HEK293T (cell line): ENCODE measurements around the gene MIX23.

Experiments used
- CTCF ChIA-PET: fragments of 350-600 bp; formaldehyde crosslinking; extraction: SDS; loops from one replicate; lab custom pipeline; 2021; ENCODE audit warnings: antibody characterized with exemption, inconsistent platforms; lab: Yijun Ruan, JAX
- POLR2A ChIA-PET: fragments of 350-600 bp; formaldehyde crosslinking; extraction: SDS; loops from one replicate; lab custom pipeline; 2020; ENCODE audit warnings: antibody characterized with exemption, inconsistent platforms; lab: Yijun Ruan, JAX
- DNase-seq: peaks from one replicate; pipeline ENCODE4 v3.0.0; 2012; ENCODE audit warnings: mixed read lengths; ENCODE audit errors: extremely low spot score
- ARNT ChIP-seq: fragments of 450-650 bp; IDR thresholded peaks from 2 replicates; pipeline ENCODE4 v1.6.1; 2017; ENCODE audit warnings: mild to moderate bottlenecking
- BHLHE40 ChIP-seq: fragments of 450-650 bp; IDR thresholded peaks from 2 replicates; pipeline ENCODE4 v1.6.1; 2016; ENCODE audit warnings: mild to moderate bottlenecking, moderate library complexity, borderline replicate concordance
- CTBP1 ChIP-seq: fragments of 450-650 bp; IDR thresholded peaks from 2 replicates; pipeline ENCODE4 v1.6.1; 2016; ENCODE audit warnings: borderline replicate concordance
- ELF4 ChIP-seq: fragments of 450-650 bp; IDR thresholded peaks from 2 replicates; pipeline ENCODE4 v1.6.1; 2017; ENCODE audit warnings: antibody characterized with exemption
- FOXA1 ChIP-seq: fragments of 450-650 bp; IDR thresholded peaks from 2 replicates; pipeline ENCODE4 v1.6.1; 2016; ENCODE audit warnings: mild to moderate bottlenecking
- FOXK2 ChIP-seq: fragments of 450-650 bp; IDR thresholded peaks from 2 replicates; pipeline ENCODE4 v1.6.1; 2016; ENCODE audit warnings: mild to moderate bottlenecking
- FOXM1 ChIP-seq: fragments of 450-650 bp; IDR thresholded peaks from 2 replicates; pipeline ENCODE4 v1.6.1; 2017; ENCODE audit warnings: mild to moderate bottlenecking, borderline replicate concordance
- HDGF ChIP-seq: fragments of 450-650 bp; IDR thresholded peaks from 2 replicates; pipeline ENCODE4 v1.6.1; 2017; ENCODE audit warnings: antibody characterized with exemption, borderline replicate concordance
- L3MBTL2 ChIP-seq: fragments of 450-650 bp; conservative IDR thresholded peaks from 2 replicates; pipeline ENCODE4 v1.6.1; 2016; ENCODE audit warnings: mild to moderate bottlenecking
- LEF1 ChIP-seq: fragments of 450-650 bp; IDR thresholded peaks from 2 replicates; pipeline ENCODE4 v1.6.1; 2017; ENCODE audit warnings: mild to moderate bottlenecking, borderline replicate concordance
- NFRKB ChIP-seq: fragments of 450-650 bp; IDR thresholded peaks from 2 replicates; pipeline ENCODE4 v1.6.1; 2016; ENCODE audit warnings: mild to moderate bottlenecking, moderate library complexity
- PKNOX1 ChIP-seq: fragments of 450-650 bp; IDR thresholded peaks from 2 replicates; pipeline ENCODE4 v1.6.1; 2016
- SP1 ChIP-seq: fragments of 450-650 bp; IDR thresholded peaks from 2 replicates; pipeline ENCODE4 v1.6.1; 2017
- SUZ12 ChIP-seq: fragments of 450-650 bp; IDR thresholded peaks from 2 replicates; pipeline ENCODE4 v1.6.1; 2016; ENCODE audit warnings: mild to moderate bottlenecking
- TARDBP ChIP-seq: fragments of 450-650 bp; IDR thresholded peaks from 2 replicates; pipeline ENCODE4 v1.6.1; 2016
- ZNF384 ChIP-seq: fragments of 450-650 bp; IDR thresholded peaks from 2 replicates; pipeline ENCODE4 v1.6.1; 2016

Gene MIX23

GRCh38 chr3:122343654-122344053 lies 39.4 kb downstream of the MIX23 start:
- POLR2A ChIA-PET = no interaction called here
- CTCF ChIA-PET = no interaction called here
- TF ChIP-seq ARNT (no peak), NFRKB (no peak), FOXM1 (no peak), CTBP1 (no peak), SUZ12 (no peak), PKNOX1 (no peak), L3MBTL2 (no peak), FOXA1 (no peak), TARDBP (no peak), LEF1 (no peak), HDGF (no peak), BHLHE40 (no peak), FOXK2 (no peak), SP1 (no peak), ZNF384 (no peak), ELF4 (no peak)
- no peak for DNase-seq

- TF ChIP-seq ELF4 (no peak), FOXM1 (no peak), FOXA1 (no peak), FOXK2 (no peak), SUZ12 (no peak), NFRKB (no peak), L3MBTL2 (no peak), LEF1 (no peak), PKNOX1 (no peak), HDGF (no peak), SP1 (no peak), TARDBP (no peak), BHLHE40 (no peak), ARNT (no peak), CTBP1 (no peak), ZNF384 (no peak)
- ChIA-PET CTCF (no interaction called here), POLR2A (no interaction called here)
- no peak for DNase-seq
Measured at GRCh38 chr3:122342803-122343202, 40.2 kb downstream of the MIX23 start.

- TF ChIP-seq FOXM1 (no peak), BHLHE40 (no peak), HDGF (no peak), ELF4 (no peak), LEF1 (no peak), ARNT (no peak), CTBP1 (no peak)
- no peak for DNase-seq
- POLR2A ChIA-PET = no interaction called here
- CTCF ChIA-PET = no interaction called here
Measured at GRCh38 chr3:122332551-122332950, 50.5 kb downstream of the MIX23 start.

- no peak for DNase-seq
- no peak for TF ChIP-seq FOXK2
- no peak for TF ChIP-seq FOXA1
- TF ChIP-seq SP1 = no peak
- TF ChIP-seq CTBP1 = no peak
- TF ChIP-seq HDGF = no peak
- TF ChIP-seq FOXM1 = no peak
- TF ChIP-seq NFRKB = no peak
- no peak for TF ChIP-seq TARDBP
- no peak for TF ChIP-seq BHLHE40
- no peak for TF ChIP-seq PKNOX1
- TF ChIP-seq SUZ12 = no peak
- no peak for TF ChIP-seq LEF1
- no peak for TF ChIP-seq ELF4
- no peak for TF ChIP-seq ARNT
- TF ChIP-seq ZNF384 = no peak
- TF ChIP-seq L3MBTL2 = no peak
- POLR2A ChIA-PET = no interaction called here
- CTCF ChIA-PET = no interaction called here
Measured at GRCh38 chr3:122331886-122332285, 51.1 kb downstream of the MIX23 start.

GRCh38 chr3:122325769-122326168 lies 57.3 kb downstream of the MIX23 start:
- POLR2A ChIA-PET = interaction anchor here (0.7 kb wide), 1 partner anchor 58 kb away, joined by 3 read pairs; the partner anchor contains the start of gene FAM162A
- no peak for TF ChIP-seq FOXK2
- TF ChIP-seq TARDBP = no peak
- TF ChIP-seq SP1 = no peak
- TF ChIP-seq PKNOX1 = no peak
- no peak for TF ChIP-seq FOXA1
- TF ChIP-seq FOXM1 = no peak
- no peak for TF ChIP-seq CTBP1
- TF ChIP-seq BHLHE40 = no peak
- no peak for TF ChIP-seq HDGF
- no peak for TF ChIP-seq ARNT
- CTCF ChIA-PET = no interaction called here
- no peak for DNase-seq

- CTCF ChIA-PET = no interaction called here
- TF ChIP-seq FOXA1 = no peak
- TF ChIP-seq FOXK2 = no peak
- TF ChIP-seq NFRKB = no peak
- TF ChIP-seq L3MBTL2 = no peak
- TF ChIP-seq SP1 = no peak
- TF ChIP-seq LEF1 = no peak
- no peak for TF ChIP-seq HDGF
- TF ChIP-seq TARDBP = no peak
- TF ChIP-seq ZNF384 = no peak
- TF ChIP-seq PKNOX1 = no peak
- TF ChIP-seq BHLHE40 = no peak
- no peak for TF ChIP-seq SUZ12
- no peak for TF ChIP-seq CTBP1
- no peak for TF ChIP-seq ARNT
- TF ChIP-seq ELF4 = no peak
- no peak for TF ChIP-seq FOXM1
- POLR2A ChIA-PET = no interaction called here
- DNase-seq = no peak
Measured at GRCh38 chr3:122324871-122325323, 58.1 kb downstream of the MIX23 start, which contains the start of gene CSTA. Gene CSTA, plus strand, starts transcription at chr3:122325248. Its CDS starts 45 bp downstream, at chr3:122325293.
